Stimulated activated CD4-positive, alpha-beta T cell treated with anti-CD3 and anti-CD28 coated beads, Interleukin-1b, Interleukin-23, amount 100 ng/mL, for 4 hours (primary cell): ENCODE data around the gene ECHS1.

Source experiments
- DNase-seq, 2 donors: peaks; one replicate each; pipeline ENCODE4 v3.0.0-alpha.2; 2020; ENCODE audit warnings: low read depth in 2 of 2

Gene ECHS1

DNA sequence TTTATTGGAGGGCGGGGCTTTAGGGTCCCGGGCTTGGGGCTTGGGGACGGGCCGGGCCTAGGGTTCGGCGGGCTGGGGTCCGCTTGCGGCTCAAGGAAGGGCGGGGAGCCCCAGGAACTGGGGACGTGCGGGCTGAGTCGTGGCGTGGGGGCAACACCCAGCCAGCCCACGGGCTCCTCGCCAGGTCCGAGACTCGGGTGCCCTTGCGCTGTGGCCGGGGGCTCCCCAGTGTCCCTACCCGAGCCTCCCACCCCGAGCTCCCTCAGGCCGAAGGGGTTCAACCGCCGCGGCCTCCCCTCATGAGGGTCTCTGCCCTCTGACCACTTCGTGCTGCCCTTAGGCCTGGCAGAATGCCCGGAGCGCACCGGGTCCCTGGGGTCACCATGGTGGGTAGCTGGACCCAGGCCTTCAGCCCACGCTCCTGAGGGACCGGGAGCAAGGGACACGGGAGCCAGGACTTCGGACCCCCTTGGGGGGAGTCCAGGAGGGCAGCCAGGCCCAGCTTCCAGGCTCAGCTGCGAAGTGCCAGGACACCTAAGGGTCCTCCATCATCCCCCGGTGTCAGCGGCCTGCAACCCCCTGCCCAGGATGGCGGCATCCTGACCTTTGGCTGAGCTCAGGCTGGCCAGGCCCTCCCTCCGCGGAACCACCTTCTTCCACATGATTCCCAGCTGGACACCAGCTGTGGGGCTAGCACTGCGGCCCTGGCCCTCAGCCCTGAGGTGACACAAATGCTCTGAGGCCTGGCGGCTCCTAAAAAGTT, 14.8 kb downstream of the ECHS1 start:
- no peak for DNase-seq

DNA sequence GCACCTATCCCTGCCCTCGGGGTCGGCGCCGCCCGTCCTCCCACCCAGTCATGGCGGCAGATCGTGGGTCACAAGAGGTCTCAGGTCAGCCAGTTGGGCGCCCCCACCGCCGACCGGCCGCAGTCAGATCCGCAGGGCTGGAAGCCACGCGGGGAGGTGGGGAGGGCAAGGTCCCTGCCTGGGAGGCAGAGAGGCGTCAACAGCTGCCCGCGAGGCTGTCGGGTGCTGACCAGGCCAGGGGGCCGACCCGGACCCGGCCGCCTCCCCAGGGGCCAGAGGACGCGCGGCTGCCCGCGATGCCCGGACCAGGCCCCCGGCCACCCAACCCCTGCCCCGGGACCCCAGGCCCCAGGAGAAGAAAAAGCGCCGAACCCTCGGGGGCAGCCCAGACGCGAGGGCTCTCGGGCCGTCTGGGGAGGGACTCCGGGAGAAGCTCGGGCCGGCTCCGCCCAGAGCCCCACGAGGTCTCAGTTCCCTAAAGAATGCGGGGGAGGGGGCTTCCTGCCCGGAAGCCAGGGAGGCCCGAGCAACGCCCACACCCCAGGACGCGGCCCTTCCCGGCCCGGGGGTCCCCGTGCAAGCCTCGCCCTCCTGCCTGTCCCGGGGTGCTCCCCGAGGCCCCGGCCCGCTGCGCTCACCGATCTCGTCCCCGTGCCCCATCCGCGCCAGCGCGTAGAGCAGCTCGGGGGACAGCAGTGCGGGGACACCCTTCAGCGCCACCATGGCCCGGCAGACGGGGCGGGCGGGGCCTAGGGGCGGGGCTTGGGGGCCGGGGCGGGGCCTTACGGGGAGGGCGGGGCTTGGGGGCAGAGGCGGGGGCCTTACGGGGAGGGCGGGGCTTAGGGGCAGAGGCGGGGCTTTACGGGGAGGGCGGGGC, 15.6 kb downstream of the ECHS1 start, which contains the start of gene FUOM:
FUOM (minus strand) TSS at position 735 of the 877 bp plus-strand sequence; CDS start at position 723, 12 bp downstream.
- peak; percentile 51 to 67 for DNase-seq

DNA sequence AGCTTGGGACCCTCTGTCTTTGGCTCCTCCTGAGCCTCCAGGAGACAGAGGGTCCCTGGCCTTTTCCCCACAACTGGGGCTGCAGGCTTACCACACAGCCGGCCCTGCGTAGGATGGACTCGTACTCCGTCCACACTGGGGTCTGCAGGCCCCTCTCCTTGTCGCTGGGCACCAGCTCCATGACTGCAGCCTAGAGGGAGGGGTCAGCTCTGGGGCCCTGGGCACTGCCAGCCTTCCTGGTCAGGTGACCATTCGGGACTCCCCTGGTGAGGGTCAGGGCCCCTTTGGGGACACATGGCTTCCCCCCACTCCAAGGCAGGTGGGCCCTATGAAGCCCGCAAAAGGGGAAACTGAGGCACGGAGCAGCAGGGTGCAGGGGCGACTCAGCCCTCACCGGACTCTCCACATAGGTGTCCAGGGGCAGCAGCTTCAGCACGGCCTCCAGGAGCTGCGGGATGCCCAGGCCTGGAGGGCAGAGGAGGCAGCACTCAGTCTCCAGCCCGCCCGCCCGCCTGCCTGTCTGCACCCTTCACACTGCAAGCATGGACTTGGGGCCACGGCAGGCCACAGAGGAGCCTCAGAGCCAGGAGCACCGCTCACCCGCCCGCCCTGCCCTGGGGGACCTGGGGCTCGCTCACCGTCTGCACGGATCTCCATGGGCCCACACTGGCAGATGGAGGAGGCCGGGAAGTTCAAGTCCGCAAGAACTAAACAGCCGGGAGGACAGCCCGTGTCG, 16.4 kb downstream of the ECHS1 start:
- no peak for DNase-seq

DNA sequence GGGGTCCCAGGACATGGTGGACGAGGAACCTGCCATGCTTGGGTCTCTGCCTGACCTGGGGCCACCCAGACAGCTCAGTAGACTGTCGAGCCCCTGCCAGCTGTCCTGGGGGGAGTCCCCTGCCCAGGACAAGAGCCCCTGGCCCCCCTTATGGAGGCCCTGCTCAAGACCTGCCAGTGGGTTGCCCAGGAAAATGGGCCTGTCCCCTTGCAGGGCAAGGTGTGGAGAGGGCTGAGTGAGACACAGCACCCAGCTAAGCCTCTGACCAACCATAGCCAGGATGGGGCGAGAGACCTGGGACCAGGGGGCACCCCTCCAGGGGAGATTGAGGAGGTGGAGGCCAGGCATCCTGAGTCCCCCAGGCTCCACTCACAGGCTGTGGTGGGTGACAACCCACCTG, 17.2 kb downstream of the ECHS1 start:
- no peak for DNase-seq

DNA sequence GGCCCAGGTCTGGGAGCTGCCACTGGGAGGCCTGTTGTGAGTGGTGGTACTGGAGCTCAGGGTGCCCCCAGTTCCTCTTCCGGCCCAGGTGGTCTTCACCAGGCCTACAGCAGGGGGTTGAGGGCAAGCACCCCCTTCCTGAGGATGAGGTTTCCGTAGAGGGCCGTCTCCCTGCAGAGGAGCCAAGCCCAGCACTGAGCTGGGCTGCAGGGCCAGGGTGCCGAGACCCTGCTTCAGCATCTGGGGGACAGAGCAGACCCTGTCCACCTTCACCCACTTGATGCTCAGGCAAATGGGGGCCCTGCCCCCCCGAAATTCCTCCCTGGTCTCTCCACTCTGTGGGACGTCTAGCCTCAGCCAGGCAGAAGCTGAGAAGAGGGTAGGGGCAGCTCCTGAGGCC, 17.9 kb downstream of the ECHS1 start:
- DNase-seq: no peak

DNA sequence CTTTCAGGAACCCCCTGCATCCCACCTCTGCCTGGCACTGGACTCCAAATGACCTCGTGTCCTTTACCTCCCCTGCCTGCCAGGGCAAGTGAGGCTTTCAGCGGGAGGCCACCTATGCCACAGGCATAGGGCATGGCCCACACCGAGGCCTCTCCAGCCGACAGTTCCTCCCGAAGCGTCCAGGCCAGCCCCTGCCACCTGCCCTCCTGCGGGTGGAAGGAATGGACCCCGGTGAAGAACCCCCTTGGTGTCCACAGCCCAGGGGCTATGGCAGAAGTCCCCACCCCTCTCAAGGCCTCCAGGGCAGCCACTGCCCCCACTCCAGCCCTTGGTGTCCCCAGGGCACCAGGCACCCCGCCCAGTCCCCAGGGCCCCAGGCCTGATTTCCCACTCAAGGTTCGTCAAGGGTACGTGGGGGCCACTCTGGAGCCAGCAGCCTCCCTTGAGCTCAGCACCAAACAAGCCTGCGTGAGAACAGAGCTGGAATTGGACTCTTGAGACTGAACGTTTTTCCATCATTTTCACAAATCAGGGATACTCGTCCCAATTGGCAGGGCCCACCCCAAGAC, 18.4 kb downstream of the ECHS1 start:
- DNase-seq: no peak

DNA sequence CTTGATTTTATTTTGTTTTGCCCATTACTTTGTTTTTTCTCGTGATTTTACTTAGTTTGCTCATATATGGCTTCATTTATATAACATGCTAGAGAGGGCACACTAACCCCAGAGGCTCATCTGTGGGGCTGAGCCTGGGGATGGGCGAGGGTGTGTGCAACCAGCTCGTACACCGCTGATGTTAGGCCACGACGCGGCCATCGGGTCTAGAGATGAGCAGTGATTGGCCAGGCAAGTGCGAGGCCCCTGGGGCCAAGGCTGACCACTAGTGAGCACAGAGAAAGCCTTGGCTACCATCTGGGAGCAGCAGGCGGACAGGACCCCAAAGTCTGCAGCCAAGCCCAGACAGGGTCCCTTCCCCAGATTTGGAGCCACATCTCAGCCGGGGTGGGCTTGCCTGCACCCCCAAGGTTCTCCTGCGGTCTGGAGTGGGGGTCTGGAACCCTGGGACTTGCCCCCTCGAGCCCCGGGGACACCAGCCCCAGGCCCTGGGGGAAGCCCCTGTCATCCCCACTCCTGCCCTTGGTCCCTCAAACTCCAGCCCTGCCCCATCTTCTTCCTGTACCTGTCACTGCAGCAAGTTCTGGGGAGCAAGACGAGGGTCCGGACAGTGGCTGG, 19.1 kb downstream of the ECHS1 start:
- DNase-seq: no peak

DNA sequence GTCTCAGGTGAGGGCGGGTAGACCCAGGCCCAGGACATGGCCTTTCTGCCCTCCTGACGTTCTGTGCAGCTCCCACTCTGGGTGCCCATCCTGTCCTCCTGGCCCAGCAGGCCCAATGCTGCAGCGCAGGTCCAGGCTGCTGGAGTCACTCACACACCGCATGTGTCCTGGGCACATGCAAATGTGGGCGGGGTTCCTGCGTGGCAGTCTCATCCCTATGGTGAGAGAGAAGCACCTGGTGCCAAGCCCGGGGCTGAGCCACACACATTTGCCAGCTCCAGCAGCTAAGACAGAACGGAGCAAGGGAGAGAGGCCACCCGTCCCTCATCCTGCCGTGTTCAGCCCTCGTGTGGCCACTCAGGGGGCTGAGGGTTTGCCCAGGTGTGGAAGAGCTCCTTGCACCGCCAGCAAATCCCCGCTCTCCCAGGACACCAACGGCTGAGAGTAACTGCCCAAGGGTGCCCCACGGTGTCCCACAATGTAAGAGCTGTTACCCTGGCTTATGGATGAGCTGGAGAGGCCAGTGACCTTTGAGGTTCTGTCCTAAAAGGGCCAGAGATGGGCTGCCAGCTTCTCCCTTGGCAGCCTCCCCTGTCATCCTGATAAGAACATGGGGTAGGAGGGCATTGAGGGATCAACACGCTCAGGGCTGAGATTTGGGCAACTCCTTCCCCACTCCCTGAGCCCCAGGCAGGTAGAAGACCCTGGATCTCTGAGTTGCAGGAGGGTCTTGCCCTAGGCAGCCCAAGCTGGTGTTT, 19.8 kb downstream of the ECHS1 start:
- no peak for DNase-seq

DNA sequence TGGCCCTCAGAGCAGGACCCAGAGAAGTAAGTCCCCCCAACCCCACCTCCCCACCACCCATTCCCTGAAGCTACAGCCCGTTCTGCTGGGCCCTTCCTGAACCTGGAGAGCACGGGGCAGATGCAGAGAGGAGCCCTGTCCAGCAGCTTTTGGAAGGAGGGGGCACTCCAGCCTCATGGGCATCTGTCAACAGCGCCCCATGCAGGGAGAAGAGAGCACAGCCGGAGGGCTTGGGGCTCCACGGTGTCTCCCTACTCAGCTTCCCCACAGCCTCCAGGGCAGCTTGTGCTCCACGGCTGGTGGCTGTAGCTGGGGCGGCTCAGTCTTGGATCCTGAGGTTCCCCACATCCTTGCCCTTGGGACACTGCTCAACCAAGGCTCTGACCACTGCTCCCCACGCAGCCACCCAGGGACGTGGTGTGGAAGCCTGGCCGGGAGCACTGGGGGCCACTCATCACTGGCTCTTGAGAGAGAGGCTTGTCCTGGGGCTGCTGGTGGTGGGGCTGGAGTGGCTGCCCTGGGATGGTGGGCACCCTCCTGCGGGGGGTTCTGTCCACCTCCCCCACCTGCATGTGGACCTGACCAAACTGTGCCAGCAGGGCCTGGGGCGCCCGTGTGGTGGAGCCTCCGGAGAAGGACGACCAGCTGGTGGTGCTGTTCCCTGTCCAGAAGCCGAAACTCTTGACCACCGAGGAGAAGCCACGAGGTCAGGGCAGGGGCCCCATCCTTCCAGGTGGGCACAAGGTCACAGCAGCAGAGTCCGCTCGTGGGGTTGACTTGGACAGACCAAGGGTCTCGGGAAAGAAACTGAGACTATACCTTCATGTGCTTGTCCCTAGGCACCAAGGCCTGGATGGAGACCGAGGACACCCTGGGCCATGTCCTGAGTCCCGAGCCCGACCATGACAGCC, 21.5 kb downstream of the ECHS1 start:
- DNase-seq: no peak

DNA sequence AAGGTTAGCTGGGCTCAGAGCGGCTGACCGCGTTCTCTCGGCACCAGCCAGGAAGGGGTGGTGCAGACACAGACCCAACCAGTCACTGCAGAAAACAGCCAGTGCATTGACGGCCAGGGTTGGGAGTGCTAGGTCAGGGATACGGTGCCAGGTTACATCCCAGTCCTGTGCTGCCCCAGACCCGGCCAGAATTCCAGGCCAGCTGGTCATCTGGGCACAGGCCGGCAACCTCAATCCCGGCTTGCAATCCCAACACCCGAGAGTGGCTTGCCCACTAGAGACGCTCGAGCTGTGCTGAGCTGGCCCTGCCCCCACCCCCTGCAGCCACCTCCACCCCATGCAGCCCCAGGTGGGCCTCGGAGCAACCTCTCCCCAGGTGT, 22.2 kb downstream of the ECHS1 start:
- DNase-seq: no peak

DNA sequence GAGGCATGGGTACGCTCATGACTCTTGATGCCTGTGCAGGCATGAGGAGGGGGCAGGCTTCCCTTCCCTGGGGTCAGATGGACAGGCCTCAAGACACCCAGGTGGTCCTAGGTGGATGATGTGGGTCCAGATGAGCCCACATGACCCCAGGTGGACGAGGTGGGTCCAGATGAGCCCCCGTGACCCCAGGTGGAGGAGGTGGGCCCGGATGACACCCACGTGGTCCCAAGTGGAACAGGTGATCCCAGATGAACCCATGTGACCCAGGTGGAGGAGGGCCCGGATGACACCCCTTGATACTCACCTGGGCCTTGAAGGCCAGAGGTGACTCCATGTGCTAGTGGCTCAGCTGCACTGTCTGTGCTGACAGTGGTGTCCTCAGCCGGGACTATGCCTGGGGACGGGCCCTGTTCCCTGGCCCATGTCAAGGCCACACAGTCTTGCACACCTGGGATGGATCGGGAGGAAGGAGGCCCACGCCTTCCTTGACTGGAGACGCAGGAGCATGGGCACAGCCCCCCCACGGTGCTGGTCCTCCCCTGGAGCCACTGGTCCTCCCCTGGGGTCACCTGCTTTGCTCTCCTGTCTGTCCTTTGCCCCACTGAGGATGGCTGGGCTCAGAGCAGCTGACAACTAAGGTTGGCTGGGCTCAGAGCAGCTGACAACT, 22.7 kb downstream of the ECHS1 start:
- no peak for DNase-seq

DNA sequence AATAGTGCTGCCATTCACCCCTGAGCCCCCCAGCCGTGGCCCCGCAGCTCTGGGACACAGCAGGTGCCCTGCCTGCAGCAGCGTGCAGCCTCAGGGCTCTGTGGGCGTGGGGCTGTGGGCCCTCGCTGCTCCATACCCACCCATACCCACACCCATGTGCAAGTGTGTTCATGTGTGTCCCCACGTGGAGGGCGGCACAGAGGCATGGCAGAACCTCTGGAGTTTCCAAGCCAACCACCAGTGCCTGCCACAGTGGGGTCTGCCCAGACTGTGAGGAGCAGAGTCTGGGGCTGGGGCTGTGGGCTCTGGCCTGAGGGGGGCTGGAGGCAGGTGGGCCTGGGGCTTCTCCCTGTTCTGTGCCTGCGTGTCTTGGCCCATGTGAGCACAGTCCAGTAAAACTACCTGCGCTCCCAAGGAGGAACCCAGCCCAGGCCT, 23.6 kb downstream of the ECHS1 start:
- DNase-seq: no peak

DNA sequence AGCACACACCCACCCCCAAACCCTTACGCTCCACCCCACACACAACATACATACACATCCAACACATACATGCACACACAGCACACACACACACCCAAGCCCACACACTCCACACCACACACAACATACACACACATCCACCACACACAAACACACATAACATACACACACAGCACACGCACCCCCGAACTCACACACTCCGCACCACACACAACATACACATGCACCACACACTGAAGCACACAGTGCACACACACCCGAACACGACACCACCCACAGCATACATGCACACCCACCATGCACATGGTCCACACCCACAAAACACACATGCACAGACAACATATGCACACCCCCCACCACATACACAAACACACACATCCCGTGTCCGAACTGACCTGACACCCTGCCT, 24.0 kb downstream of the ECHS1 start:
- DNase-seq: no peak

DNA sequence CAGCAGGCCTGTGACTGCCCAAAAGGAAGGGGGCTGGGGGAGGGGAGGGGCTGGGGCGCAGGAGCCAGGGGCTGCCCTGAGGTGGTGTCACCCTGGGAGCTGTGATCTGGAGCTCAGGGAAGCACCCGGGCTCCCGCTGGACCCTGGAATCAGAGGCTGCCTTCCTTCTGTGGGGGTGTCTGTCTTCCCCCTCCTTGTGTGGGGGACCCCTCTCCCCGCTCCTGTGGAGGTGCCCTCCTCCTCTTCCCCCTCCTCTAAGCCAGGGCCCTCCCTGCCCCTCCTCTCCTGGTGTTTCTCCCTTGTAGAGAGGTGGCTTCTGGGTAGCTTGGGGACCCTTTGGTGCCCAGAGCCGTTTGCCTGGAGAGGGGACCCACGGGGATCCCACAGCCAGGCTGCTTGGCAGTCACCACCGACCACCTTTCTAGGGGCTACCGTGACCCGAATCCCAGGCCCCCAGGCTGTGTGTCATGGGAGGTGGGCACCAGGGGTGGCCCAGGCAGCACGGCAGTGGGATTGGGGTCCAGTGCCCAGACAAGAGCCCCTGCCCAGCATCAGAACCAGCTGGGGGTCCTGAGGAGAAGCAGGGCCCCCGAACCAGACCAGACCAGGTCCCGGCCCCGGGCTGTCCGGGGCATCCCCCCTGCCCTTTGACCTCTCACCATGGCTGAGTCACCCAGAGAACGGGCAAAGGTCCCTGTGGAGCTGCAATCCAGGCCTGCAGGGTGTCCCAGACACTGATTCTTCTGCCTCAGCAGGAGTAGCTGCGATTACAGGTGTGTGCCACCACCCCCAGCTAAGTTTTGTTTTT, 25.2 kb downstream of the ECHS1 start:
- DNase-seq: no peak

DNA sequence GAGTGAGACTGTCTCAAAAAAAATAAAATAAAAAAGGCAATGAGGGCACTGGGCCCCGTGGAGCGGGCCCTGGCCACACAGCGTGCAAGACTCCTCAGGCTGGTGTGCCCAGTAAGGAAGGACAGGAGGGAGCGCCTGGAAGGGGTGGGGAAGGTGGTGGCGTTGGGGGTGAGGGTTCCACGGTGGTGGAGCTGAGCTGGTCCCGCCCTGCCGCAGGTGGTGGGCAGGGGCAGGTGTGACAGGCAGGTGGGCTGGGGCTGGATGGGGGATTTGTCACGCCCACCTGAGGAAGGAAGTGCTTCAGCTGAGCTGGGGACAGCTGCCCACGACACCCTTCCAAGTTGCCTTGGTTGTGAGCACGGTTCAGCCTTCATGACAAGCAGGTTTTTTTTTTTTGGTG, 26.7 kb downstream of the ECHS1 start:
- no peak for DNase-seq

DNA sequence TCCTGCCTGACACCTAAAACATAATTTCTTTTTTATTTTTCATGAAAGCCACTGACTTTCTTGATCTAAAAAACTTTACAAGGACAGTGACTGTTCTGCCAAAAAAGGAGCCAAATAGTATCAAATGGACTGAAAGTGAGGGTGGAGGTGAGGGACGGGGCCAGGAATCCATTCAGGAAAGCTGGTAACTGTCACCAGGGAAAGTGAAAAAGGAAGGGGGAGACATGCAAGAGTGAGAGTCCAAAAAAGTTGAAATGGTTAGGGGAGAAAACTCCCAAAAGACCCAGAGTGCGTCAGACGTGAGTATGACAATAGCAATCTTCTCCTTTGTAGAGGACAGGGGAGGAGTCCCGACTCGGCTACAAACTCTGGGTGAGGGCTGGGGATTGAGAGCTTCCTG, 28.9 kb downstream of the ECHS1 start:
- no peak for DNase-seq

DNA sequence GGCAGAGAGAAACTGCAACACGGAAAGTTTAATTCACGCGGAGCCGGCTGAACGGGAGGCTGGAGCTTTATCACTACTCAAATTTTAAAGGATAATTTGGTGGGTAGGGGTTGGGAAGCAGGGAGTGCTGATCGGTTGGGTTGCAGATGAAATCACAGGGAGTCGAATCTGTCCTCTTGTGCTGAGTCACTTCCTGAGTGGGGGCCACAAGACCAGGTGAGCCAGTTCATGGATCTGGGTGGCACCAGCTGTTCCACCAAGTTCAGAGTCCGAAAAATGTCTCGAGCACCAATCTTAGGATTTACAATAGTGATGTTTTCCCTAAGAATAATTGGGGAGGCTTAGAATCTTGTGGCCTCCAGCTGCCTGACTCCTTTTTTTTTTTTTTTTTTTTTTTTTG, 29.6 kb downstream of the ECHS1 start:
- no peak for DNase-seq

DNA sequence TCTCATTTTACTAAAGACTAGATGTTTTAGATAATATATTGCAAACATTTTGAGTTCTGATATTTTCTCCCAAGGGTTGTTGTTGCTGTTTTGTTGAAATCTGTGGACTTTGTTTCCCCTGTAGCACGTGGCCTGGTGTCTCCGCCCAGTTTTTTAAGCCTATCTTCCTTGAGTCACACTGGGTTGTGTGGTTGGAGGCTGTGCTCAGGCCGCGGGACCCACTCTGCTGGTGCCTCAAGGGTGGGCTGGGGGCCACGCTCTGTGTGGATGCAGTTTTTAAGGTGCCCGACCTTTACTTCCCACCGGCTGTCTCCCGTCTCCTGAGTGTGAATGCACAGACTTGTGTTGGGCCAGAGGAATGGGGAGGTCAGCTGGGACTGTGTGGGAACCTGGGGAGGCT, 30.2 kb downstream of the ECHS1 start:
- DNase-seq: no peak
